OCI-LY1 (cell line): Measurements from ENCODE around the gene FBXO10.
A peak's percentile ranks its signal among the peaks of the same experiment; 100 is the strongest.

Source experiments
- H2AFZ ChIP-seq: fragments of 200-600 bp; sonication (generic), shearing (Covaris generic); 2 replicates; pipeline ENCODE4 v1.6.0; 2014; ENCODE audit warnings: antibody characterized with exemption, mild to moderate bottlenecking, low read length
- H3F3A ChIP-seq: fragments of 200-600 bp; sonication (generic), shearing (Covaris generic); 2 replicates; pipeline ENCODE4 v1.6.0; 2014; ENCODE audit warnings: mild to moderate bottlenecking, antibody characterized with exemption, low read length, moderate library complexity; ENCODE audit not compliant: insufficient read depth
- H3K27ac ChIP-seq: fragments of 200-600 bp; sonication (generic); 2 replicates; pipeline ENCODE4 v1.5.1; 2014; ENCODE audit warnings: low read length, mixed run types, mild to moderate bottlenecking, low read depth; ENCODE audit not compliant: poor library complexity, severe bottlenecking
- H3K27me3 ChIP-seq: fragments of 200-600 bp; sonication (generic); 2 replicates; pipeline ENCODE4 v1.6.0; 2014; ENCODE audit warnings: antibody characterized with exemption, mild to moderate bottlenecking, low read length, moderate library complexity; ENCODE audit not compliant: insufficient read depth
- H3K36me3 ChIP-seq: fragments of 200-600 bp; sonication (generic); 2 replicates; pipeline ENCODE4 v1.6.1; 2014; ENCODE audit warnings: mild to moderate bottlenecking, antibody characterized with exemption, low read length, moderate library complexity, mixed read lengths; ENCODE audit not compliant: insufficient read depth
- H3K4me1 ChIP-seq: fragments of 200-600 bp; sonication (generic); 2 replicates; pipeline ENCODE4 v1.5.1; 2014; ENCODE audit warnings: mild to moderate bottlenecking, low read length, moderate library complexity; ENCODE audit not compliant: insufficient read depth, severe bottlenecking
- H3K4me2 ChIP-seq: fragments of 200-600 bp; sonication (generic), shearing (Covaris generic); 2 replicates; pipeline ENCODE4 v1.6.1; 2014; ENCODE audit warnings: low read length
- H3K4me3 ChIP-seq: fragments of 200-600 bp; sonication (generic); 2 replicates; pipeline ENCODE4 v1.5.1; 2014; ENCODE audit warnings: low read length, low read depth, mild to moderate bottlenecking, mixed read lengths; ENCODE audit not compliant: poor library complexity, severe bottlenecking
- H3K79me2 ChIP-seq: fragments of 200-600 bp; shearing (Covaris generic); 2 replicates; pipeline ENCODE4 v1.6.1; 2016; ENCODE audit warnings: mixed run types, low read length, mixed read lengths; ENCODE audit not compliant: insufficient read depth
- H3K9ac ChIP-seq: fragments of 200-600 bp; sonication (generic), shearing (Covaris generic); 2 replicates; pipeline ENCODE4 v1.6.1; 2014; ENCODE audit warnings: mild to moderate bottlenecking, low read length, mixed read lengths
- H3K9me2 ChIP-seq: fragments of 200-600 bp; sonication (generic), shearing (Covaris generic); 2 replicates; pipeline ENCODE4 v1.6.1; 2014; ENCODE audit warnings: low read depth, mild to moderate bottlenecking, low read length, mixed read lengths
- H3K9me3 ChIP-seq: fragments of 200-600 bp; shearing (Covaris generic); 2 replicates; pipeline ENCODE4 v1.6.1; 2014; ENCODE audit warnings: low read length, mixed read lengths
- H4K20me1 ChIP-seq: fragments of 200-600 bp; sonication (generic), shearing (Covaris generic); 2 replicates; pipeline ENCODE4 v1.6.0; 2016; ENCODE audit warnings: mild to moderate bottlenecking, low read length; ENCODE audit not compliant: insufficient read depth
- EZH2 ChIP-seq: fragments of 200-600 bp; sonication (generic), shearing (Covaris generic); IDR thresholded peaks from 2 replicates; pipeline ENCODE4 v1.8.0; 2017; ENCODE audit warnings: borderline replicate concordance, mixed run types, mild to moderate bottlenecking, antibody characterized with exemption, low read length, moderate library complexity, mixed read lengths
- TF ChIP-seq, protein P1 (sequence below): fragments of 200-600 bp; sonication (generic), shearing (Covaris generic); IDR thresholded peaks from 2 replicates; pipeline ENCODE4 v1.5.1; 2017; ENCODE audit warnings: mild to moderate bottlenecking, antibody characterized with exemption, low read length, moderate library complexity, mixed read lengths

Gene FBXO10

DNA sequence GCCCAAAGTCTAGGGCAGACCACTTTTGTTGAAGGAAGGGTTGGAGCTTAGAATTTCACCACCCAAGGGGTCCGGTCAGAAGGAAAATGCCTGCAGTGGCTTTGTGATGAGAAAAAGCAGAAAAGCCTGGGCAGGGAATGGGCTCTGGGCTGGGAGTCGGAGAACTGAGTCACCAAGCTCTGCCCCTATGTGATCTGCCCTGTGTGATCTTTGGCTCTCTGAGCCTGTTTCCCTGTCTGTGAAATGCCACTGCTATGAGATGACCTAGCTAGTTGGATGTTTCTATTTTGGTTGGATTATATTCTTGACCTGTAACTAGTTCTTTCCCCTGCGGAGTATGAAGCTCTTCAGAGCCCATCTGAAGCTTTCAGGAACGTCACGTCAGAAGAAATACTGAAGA lies 80.6 kb downstream of the FBXO10 start:
- Histone ChIP-seq H3K9me3 (no peaks in the 10 kb centered on the region), H3K36me3 (peaks cover 93% of the 10 kb centered on the region)
- TF ChIP-seq EZH2 = no peak

DNA sequence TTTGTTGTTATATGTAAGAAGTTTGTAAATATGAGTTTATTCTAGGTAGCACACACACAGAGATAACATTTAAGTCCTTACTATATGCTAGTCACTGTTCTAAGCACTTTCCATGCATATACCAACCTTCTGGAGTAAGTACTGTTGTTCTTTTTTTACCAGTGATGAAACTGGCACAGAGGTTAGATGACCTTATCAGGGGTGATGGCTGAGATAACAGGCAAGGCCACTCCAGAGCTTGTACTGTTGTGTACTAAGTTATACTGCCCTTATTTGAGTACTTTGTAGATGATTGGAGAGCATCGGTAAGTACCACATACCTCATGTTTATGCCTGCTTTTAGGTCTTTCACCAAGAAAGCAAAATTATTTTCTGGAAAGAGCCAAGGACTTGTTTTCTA lies 84.2 kb downstream of the FBXO10 start:
- H3K4me1 ChIP-seq = peaks cover 19% of the 10 kb centered on the region
- no peak for TF ChIP-seq EZH2
- TF ChIP-seq, protein P1, sequence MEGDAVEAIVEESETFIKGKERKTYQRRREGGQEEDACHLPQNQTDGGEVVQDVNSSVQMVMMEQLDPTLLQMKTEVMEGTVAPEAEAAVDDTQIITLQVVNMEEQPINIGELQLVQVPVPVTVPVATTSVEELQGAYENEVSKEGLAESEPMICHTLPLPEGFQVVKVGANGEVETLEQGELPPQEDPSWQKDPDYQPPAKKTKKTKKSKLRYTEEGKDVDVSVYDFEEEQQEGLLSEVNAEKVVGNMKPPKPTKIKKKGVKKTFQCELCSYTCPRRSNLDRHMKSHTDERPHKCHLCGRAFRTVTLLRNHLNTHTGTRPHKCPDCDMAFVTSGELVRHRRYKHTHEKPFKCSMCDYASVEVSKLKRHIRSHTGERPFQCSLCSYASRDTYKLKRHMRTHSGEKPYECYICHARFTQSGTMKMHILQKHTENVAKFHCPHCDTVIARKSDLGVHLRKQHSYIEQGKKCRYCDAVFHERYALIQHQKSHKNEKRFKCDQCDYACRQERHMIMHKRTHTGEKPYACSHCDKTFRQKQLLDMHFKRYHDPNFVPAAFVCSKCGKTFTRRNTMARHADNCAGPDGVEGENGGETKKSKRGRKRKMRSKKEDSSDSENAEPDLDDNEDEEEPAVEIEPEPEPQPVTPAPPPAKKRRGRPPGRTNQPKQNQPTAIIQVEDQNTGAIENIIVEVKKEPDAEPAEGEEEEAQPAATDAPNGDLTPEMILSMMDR = no peak
- no peak overlapping the region for H3K4me2 ChIP-seq
- peaks cover 2% of the 10 kb centered on the region for H3K79me2 ChIP-seq
- H3K27me3 ChIP-seq = no peaks in the 10 kb centered on the region
- no peaks in the 10 kb centered on the region for H4K20me1 ChIP-seq
- peaks cover 93% of the 10 kb centered on the region for H3K36me3 ChIP-seq
- no peaks in the 10 kb centered on the region for H3F3A ChIP-seq
- no peak overlapping the region for H3K4me3 ChIP-seq
- no peaks in the 10 kb centered on the region for H3K9me2 ChIP-seq
- no peak overlapping the region for H3K27ac ChIP-seq
- H2AFZ ChIP-seq = no peak overlapping the region
- H3K9me3 ChIP-seq = no peaks in the 10 kb centered on the region
- H3K9ac ChIP-seq = no peak overlapping the region

More for the DNA sequence above, 80.6 kb downstream of the FBXO10 start:
- H3K27me3 ChIP-seq = no peaks in the 10 kb centered on the region
- H2AFZ ChIP-seq = no peak overlapping the region
- no peak overlapping the region for H3K27ac ChIP-seq
- H3K9me2 ChIP-seq = no peaks in the 10 kb centered on the region
- no peaks in the 10 kb centered on the region for H4K20me1 ChIP-seq
- no peak overlapping the region for H3K4me3 ChIP-seq
- no peaks in the 10 kb centered on the region for H3K4me1 ChIP-seq
- H3K79me2 ChIP-seq = no peaks in the 10 kb centered on the region
- H3F3A ChIP-seq = no peaks in the 10 kb centered on the region
- no peak overlapping the region for H3K9ac ChIP-seq
- H3K4me2 ChIP-seq = no peak overlapping the region

DNA sequence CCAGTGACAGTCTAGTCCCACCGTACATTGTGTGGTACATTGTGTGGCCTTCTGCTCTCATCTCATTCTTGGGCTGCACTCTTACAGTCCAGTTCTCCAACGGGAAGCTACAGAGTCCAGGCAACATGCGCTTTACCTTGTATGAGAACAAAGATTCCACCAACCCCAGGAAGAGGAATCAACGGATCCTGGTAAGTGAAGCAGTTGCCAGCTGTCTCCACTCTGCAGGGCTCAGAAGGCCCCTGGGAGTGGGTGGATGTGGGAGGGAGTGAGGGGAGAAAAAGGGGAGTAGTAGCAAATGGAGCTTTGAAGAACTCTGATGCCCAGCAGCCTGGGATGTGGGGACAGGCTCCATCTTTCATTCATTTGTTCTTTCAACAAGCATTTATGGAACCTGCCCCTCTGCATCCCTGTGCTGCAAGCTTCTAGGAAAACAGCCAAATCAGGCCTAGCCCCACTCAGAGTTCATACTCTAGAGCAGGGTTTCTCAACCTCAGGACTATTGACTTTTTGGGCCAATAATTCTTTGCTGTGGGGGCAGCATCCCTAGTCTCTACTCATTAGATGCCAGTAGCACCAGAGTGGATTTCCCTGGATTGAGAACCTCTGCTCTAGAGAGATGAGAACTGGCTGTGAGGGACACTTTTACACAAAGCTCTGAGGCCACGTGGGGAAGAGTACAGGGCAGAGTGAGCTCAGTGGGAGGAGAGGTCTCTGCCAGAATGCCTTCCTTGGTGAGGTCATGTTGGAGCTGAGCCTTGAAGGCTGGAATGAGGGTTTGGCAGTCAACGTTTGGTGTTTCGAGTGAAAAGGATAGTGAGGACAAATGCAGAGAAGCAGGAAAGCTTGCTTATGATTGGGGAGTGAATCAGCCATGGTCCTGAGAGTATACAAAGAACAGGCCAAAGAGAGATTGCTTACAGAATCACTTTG lies 89.3 kb downstream of the FBXO10 start:
- H2AFZ ChIP-seq = no peak overlapping the region

DNA sequence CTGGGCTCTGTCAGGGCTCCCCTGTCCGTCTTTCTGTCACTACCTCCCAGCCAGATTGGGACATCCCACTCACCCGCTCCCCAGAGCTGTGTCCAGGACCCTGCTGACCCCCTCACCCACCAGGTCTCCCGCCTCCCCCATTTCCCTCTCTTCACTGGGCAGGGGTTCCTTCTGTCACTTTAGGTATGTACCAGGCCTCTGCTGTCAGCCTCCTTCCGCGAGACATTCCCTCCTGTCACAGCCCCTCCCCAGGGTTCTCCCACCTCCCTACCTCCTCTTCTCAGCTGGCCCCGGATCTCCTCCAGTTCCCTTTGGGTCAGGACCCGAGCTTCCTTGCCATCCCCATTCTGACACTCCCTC lies 89.9 kb downstream of the FBXO10 start:
- no peaks in the 10 kb centered on the region; the same call in 1 of the 2 replicates for H3K27me3 ChIP-seq
- peak overlapping the region; percentile 99 for H3K4me3 ChIP-seq
- H3K4me2 ChIP-seq = peak overlapping the region; percentile 100
- no peak overlapping the region for H2AFZ ChIP-seq
- H3K4me1 ChIP-seq = peaks cover 34% of the 10 kb centered on the region
- peak overlapping the region; percentile 100 for H3K9ac ChIP-seq
- H3F3A ChIP-seq = no peaks in the 10 kb centered on the region
- H4K20me1 ChIP-seq = no peaks in the 10 kb centered on the region
- peaks cover 46% of the 10 kb centered on the region for H3K36me3 ChIP-seq
- peak overlapping the region; percentile 47 for H3K27ac ChIP-seq
- no peaks in the 10 kb centered on the region for H3K9me2 ChIP-seq
- H3K9me3 ChIP-seq = no peaks in the 10 kb centered on the region
- TF ChIP-seq, protein P1 = no peak
- no peak for TF ChIP-seq EZH2
- H3K79me2 ChIP-seq = peaks cover 13% of the 10 kb centered on the region

More for the DNA sequence above, 89.3 kb downstream of the FBXO10 start:
- Histone ChIP-seq H3K9ac (peak overlapping the region; percentile 100), H3K9me3 (no peaks in the 10 kb centered on the region), H3K27me3 (no peaks in the 10 kb centered on the region), H3K4me3 (peak overlapping the region; percentile 99), H3K36me3 (peaks cover 51% of the 10 kb centered on the region), H4K20me1 (no peaks in the 10 kb centered on the region), H3K27ac (peak overlapping the region; percentile 47), H3K4me2 (peak overlapping the region; percentile 100), H3F3A (no peaks in the 10 kb centered on the region), H3K4me1 (peaks cover 34% of the 10 kb centered on the region), H3K9me2 (no peaks in the 10 kb centered on the region), H3K79me2 (peaks cover 13% of the 10 kb centered on the region)
- TF ChIP-seq EZH2 = no peak
